Natural killer cell (primary cell): ENCODE measurements around the gene CACNG1. TPM values are rescaled to one million over a fixed set of nuclear protein-coding genes. Genes with fewer than 3 reads are reported as not detected.
A peak's percentile ranks its signal among the peaks of the same experiment; 100 is the strongest.

ENCODE experiments used
- ATAC-seq, 3 donors: fragments of 150-1000 bp in 2 of 3; fragments of 200-7000 bp in 1 of 3; cut with Tn5 transposase; 1 replicate in 1 of 3; 2 replicates in 2 of 3; pipeline ENCODE4 v1.10.0; 2021; ENCODE audit warnings: mild to moderate bottlenecking in 2 of 3, moderate library complexity in 2 of 3
- DNase-seq, 2 donors: peaks; one replicate each; pipeline versions ENCODE4 v3.0.0 to v3.0.0-alpha.2; 2013 to 2021; ENCODE audit warnings: mixed read lengths in 1 of 2
- H3K27ac ChIP-seq: one replicate; pipeline ENCODE4 v1.5.1; 2013; ENCODE audit warnings: mild to moderate bottlenecking, low read length
- H3K27me3 ChIP-seq: one replicate; pipeline ENCODE4 v1.6.1; 2013; ENCODE audit warnings: low read length; ENCODE audit not compliant: control insufficient read depth, insufficient read depth
- H3K36me3 ChIP-seq: one replicate; pipeline ENCODE4 v1.6.1; 2013; ENCODE audit warnings: low read length; ENCODE audit not compliant: control insufficient read depth, insufficient read depth
- H3K4me1 ChIP-seq: one replicate; pipeline ENCODE4 v1.6.1; 2013; ENCODE audit warnings: low read length; ENCODE audit not compliant: control insufficient read depth, insufficient read depth
- H3K4me3 ChIP-seq: one replicate; pipeline ENCODE4 v1.5.1; 2013; ENCODE audit warnings: low read length
- H3K9me3 ChIP-seq: one replicate; pipeline ENCODE4 v1.6.1; 2013; ENCODE audit warnings: low read length; ENCODE audit not compliant: control insufficient read depth, insufficient read depth
- H3K27ac Mint-ChIP-seq, 2 donors: one replicate each; pipeline ENCODE4 v1.8.0; 2022; ENCODE audit warnings: mild to moderate bottlenecking in 2 of 2, mixed read lengths in 2 of 2, moderate library complexity in 1 of 2
- H3K27me3 Mint-ChIP-seq, 2 donors: one replicate each; pipeline ENCODE4 v1.8.0; 2022; ENCODE audit warnings: low read depth in 2 of 2, mixed read lengths in 2 of 2
- H3K36me3 Mint-ChIP-seq: one replicate; pipeline ENCODE4 v1.8.0; 2022; ENCODE audit warnings: mixed read lengths
- H3K4me1 Mint-ChIP-seq, 2 donors: one replicate each; pipeline ENCODE4 v1.8.0; 2022; ENCODE audit warnings: mixed read lengths in 2 of 2
- H3K4me3 Mint-ChIP-seq: one replicate; pipeline ENCODE4 v1.8.0; 2022; ENCODE audit warnings: mild to moderate bottlenecking, moderate library complexity, mixed read lengths
- H3K9me3 Mint-ChIP-seq, 2 donors: one replicate each; pipeline ENCODE4 v1.8.0; 2022; ENCODE audit warnings: mixed read lengths in 2 of 2
- CTCF ChIP-seq: fragments of 200-600 bp; IDR thresholded peaks from one replicate; pipeline ENCODE4 v1.8.0; 2022; ENCODE audit warnings: antibody characterized with exemption
- WGBS: methylation state at CpG from one replicate; pipeline ENCODE4 v1.1.7; 2013; ENCODE audit warnings: missing lambda C conversion rate; ENCODE audit not compliant: insufficient coverage; 5-methylcytosine and 5-hydroxymethylcytosine counted together
- intact Hi-C: fragments of 100-400 bp; cut with micrococcal nuclease; formaldehyde crosslinking; loops from one replicate; pipeline ENCODE4 v1.14.2; 2022
- total RNA-seq, 4 donors: library from RNA; stranded (reverse); fragments of 120-200 nt in 1 of 4; gene quantifications; one replicate each; pipeline versions ENCODE4 v1.2.3 to v1.2.4, GENCODE V29; 2013 to 2022

The CACNG1 gene
- total RNA-seq, 3 donors from 2014 or later (not counting 1 experiment from before 2014, with no cell fraction given): not detected

- H3K27me3 Mint-ChIP-seq: no peaks in the 10 kb centered on the region
- DNase-seq: no peak
- intact Hi-C loops: no loop called here
These were observed 22.4 kb downstream of the CACNG1 start for GRCh38 chr17:67066717-67067116.

GRCh38 chr17:67067571-67068482, 23.5 kb downstream of the CACNG1 start:
- ATAC-seq (no peak), DNase-seq (no peak)
- WGBS: 97% methylated on average over 13 of the region's 13 CpGs
- H3K9me3 Mint-ChIP-seq: no peaks in the 10 kb centered on the region
- no peak overlapping the region for H3K4me3 Mint-ChIP-seq
- H3K27ac Mint-ChIP-seq: peak overlapping the region; percentile 41 to 56
- no peaks in the 10 kb centered on the region for H3K36me3 Mint-ChIP-seq
- no peaks in the 10 kb centered on the region for H3K4me1 ChIP-seq
- H3K4me1 Mint-ChIP-seq: peaks cover 11 to 18% of the 10 kb centered on the region in 2 donors
- no peak overlapping the region for H3K27ac ChIP-seq
- no peaks in the 10 kb centered on the region for H3K9me3 ChIP-seq
- H3K27me3 Mint-ChIP-seq: no peaks in the 10 kb centered on the region
- H3K36me3 ChIP-seq: peaks cover 7% of the 10 kb centered on the region
- H3K4me3 ChIP-seq: no peak overlapping the region
- intact Hi-C loops: no loop called here
- H3K27me3 ChIP-seq: no peaks in the 10 kb centered on the region
- TF ChIP-seq CTCF: no peak

More at GRCh38 chr17:67066717-67067116, 22.4 kb downstream of the CACNG1 start:
- no peak overlapping the region for H3K27ac Mint-ChIP-seq
- H3K9me3 Mint-ChIP-seq: no peaks in the 10 kb centered on the region
- peaks cover 11 to 18% of the 10 kb centered on the region in 2 donors for H3K4me1 Mint-ChIP-seq
- no peak overlapping the region for H3K27ac ChIP-seq
- H3K36me3 ChIP-seq: no peaks in the 10 kb centered on the region
- no peak for TF ChIP-seq CTCF
- H3K36me3 Mint-ChIP-seq: no peaks in the 10 kb centered on the region
- WGBS: 79% methylated on average over 2 of the region's 2 CpGs
- ATAC-seq: no peak
- no peak overlapping the region for H3K4me3 Mint-ChIP-seq
- no peak overlapping the region for H3K4me3 ChIP-seq
- H3K27me3 ChIP-seq: no peaks in the 10 kb centered on the region
- no peaks in the 10 kb centered on the region for H3K9me3 ChIP-seq
- no peaks in the 10 kb centered on the region for H3K4me1 ChIP-seq

GRCh38 chr17:67068999-67069398, 24.6 kb downstream of the CACNG1 start:
- DNase-seq (no peak), ATAC-seq (no peak)
- Mint-ChIP-seq H3K4me3 (no peak overlapping the region), H3K36me3 (no peaks in the 10 kb centered on the region), H3K27me3 (no peaks in the 10 kb centered on the region), H3K4me1 (peaks cover 6 to 18% of the 10 kb centered on the region in 2 donors), H3K27ac (peak overlapping the region; percentile 41 to 56), H3K9me3 (no peaks in the 10 kb centered on the region)
- Histone ChIP-seq H3K36me3 (peaks cover 13% of the 10 kb centered on the region), H3K4me1 (no peaks in the 10 kb centered on the region), H3K4me3 (no peak overlapping the region), H3K9me3 (no peaks in the 10 kb centered on the region), H3K27me3 (no peaks in the 10 kb centered on the region), H3K27ac (no peak overlapping the region)
- 95% methylated on average over 2 of the region's 3 CpGs for WGBS
- intact Hi-C loops: no loop called here
- no peak for TF ChIP-seq CTCF
